GM12864 (cell line): ENCODE data around the gene TRIM14.

Experiments used
- DNase-seq: peaks from one replicate; pipeline ENCODE4 v3.0.0-alpha.2; 2011; ENCODE audit warnings: low read depth
- H3K4me3 ChIP-seq: 2 replicates; pipeline ENCODE4 v1.5.1; 2011; ENCODE audit warnings: mild to moderate bottlenecking, low read depth, low read length, control low read depth
- TF ChIP-seq, protein P1 (sequence below): IDR thresholded peaks from 2 replicates; pipeline ENCODE4 v1.5.1; 2011; ENCODE audit warnings: low read depth, mild to moderate bottlenecking, moderate library complexity, low read length, control low read depth, inconsistent platforms; ENCODE audit errors: missing control alignments

TRIM14 gene

DNA sequence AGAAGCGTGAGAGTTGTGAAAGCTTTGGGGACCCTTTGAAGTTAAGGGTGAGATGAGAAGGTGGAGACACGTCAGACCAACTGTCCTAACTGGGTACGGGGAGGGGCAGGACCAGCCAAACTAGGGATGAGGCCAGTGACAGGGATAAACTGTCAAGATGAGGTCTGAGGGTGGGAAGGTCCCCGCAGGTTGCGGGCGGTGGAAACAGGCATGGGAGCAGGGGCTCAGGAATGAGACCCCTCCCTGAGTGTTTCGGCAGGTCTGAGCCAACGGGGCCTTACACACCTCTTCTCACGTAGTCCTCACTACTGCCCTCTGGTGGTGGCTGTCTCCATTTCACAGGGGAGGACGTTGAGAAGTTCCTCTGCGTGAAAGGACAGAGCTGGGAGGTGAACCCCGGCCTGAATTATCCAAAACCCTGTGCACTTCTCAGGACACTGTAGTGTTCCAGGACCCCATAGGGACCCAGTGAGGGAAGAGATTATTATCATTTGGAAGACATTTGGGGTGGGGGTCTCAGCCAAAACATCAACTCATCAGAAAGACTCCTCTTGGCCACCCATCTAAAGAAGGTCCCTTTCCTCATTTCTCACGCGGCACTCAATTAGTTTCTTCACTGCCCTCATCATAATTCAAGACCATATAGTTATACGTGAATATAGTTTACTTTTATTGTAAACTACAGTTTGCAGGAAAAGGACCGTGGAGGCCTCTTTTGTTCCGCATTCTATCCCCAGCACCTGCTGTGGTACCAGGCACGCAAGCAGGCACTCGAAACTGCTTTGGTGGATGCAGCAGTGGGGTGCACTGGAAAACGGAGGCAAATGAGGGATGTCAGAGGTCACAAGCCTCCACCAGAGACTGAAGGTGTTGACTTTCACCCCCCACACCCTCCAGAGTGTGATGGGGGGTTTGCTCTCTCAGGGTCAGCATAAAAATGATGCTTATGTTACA lies 84.2 kb downstream of the TRIM14 start:
- DNase-seq, result peak; percentile 88
- TF ChIP-seq, protein P1, sequence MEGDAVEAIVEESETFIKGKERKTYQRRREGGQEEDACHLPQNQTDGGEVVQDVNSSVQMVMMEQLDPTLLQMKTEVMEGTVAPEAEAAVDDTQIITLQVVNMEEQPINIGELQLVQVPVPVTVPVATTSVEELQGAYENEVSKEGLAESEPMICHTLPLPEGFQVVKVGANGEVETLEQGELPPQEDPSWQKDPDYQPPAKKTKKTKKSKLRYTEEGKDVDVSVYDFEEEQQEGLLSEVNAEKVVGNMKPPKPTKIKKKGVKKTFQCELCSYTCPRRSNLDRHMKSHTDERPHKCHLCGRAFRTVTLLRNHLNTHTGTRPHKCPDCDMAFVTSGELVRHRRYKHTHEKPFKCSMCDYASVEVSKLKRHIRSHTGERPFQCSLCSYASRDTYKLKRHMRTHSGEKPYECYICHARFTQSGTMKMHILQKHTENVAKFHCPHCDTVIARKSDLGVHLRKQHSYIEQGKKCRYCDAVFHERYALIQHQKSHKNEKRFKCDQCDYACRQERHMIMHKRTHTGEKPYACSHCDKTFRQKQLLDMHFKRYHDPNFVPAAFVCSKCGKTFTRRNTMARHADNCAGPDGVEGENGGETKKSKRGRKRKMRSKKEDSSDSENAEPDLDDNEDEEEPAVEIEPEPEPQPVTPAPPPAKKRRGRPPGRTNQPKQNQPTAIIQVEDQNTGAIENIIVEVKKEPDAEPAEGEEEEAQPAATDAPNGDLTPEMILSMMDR, result peak; percentile 88
- peak overlapping the region; percentile 31 for H3K4me3 ChIP-seq

DNA sequence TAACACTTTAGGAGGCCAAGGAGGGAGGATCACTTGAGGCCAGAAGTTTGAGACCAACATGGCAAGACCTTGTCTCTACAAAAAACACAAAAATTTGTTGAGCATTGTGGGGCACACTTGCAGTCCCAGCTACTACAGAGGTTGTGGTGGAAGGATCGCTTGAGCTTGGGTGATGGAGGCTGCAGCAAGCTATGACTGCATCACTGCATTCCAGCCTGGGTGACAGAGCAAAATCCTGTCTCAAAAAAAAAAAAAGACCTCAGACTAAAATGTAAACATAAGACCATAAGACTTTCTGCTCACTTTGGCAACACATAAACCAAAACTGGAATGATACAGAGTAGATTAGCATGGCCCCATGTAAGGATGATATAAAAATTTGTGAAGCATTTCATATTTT lies 87.1 kb downstream of the TRIM14 start:
- no peak overlapping the region for H3K4me3 ChIP-seq
- DNase-seq, result no peak
- TF ChIP-seq, protein P1, result no peak

DNA sequence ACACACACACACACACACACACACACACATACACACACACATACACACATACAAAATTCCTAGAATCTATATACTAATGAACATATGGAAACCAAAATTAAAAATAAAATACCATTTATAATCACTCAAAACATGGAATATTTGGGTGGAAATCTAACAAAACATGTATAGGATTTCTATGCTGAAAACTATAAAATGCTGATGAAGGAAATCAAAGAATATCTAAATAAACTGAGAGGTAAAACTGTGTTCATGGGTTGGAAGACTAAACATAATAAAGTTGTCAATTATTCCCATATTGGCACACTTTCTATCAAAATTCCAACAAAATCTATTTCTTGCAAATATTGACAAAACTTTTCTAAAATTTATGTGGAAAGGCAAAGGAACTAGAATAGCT lies 87.9 kb downstream of the TRIM14 start:
- TF ChIP-seq, protein P1, result no peak
- no peak overlapping the region for H3K4me3 ChIP-seq
- no peak for DNase-seq

DNA sequence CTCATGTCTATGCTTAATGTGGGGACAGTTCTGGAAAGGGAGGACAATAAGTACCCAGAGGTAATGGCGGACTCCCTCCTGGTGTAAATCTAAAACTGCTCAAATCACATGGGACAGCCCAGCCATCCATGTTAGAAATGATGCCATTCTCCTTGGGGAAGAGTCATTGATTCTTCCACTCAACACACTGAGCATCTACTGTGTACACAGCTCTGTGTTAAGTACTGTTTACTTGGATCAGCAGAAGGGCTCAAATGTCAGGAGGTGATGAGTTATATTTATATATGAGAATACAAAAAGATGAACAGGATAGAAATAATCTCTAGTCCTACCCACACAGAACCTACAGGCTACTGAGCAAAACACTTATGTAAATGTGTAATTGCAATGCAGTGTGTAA lies 94.3 kb downstream of the TRIM14 start:
- no peak overlapping the region for H3K4me3 ChIP-seq
- no peak for DNase-seq
- TF ChIP-seq, protein P1, result no peak

DNA sequence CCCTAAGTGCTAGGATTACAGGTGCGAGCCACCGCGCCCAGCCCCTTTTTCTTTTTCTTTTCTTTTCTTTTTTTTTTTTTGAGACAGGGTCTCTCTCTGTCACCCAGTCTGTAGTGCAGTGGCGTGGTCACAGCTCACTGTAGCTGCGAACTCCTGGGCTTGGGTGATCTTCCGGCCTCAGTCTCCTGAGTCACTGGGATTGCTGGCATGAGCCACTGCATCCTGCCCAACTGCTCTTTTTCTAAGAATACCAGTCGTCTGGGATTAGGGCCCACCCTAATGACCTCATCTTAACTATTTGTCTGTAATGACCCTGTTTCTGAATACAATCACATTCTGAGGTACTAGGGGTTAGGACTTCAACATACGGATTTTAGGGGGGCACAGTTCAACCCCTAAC lies 96.6 kb downstream of the TRIM14 start:
- no peak for DNase-seq
- no peak overlapping the region for H3K4me3 ChIP-seq
- TF ChIP-seq, protein P1, result no peak

DNA sequence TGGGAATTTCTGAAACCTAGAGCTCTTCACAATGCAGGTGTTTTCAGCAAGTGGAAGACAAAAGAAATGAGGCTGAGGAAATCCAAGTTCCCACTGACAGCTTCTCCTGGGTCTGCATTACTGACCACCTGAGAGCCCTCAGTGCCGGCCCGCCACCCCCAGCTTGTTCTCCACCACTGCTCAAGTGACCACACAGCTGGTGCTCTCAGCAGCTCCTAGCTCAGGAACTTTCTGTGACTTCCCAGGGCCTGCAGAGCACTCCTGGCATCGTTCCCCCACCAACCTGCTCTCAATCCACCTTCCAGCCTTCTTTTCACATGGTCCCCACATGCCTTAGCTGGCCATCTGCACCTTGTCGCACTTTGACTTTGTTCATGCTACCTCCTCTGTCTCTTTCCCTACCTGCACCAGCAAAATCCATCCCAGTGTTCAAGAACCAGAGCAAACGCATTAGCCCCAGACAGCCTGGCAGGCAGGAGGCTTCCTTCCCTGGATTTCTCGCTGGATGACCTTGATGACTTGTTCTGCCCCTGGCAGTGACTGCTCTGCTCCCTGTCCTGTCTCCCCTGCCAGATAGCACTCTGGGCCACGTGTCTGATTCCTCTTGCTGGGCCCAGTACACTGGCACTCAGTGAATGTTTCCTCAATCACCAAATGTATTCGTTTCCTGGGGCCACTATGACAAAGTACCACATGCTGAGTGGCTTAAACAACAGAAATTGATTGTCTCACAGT lies 97.5 kb downstream of the TRIM14 start:
- H3K4me3 ChIP-seq, result no peak overlapping the region
- DNase-seq, result no peak
- TF ChIP-seq, protein P1, result no peak
